Measurements from ENCODE around the gene ALOX5AP.

- TF ChIP-seq CTCF (IDR thresholded peaks at IDR 0.05; ENCODE audit: low read depth, low read length), result no peak
- no peak for TF ChIP-seq MAX (IDR thresholded peaks at IDR 0.05; ENCODE audit: low read depth, low read length)
Measured at GRCh38 chr13:30799356-30799824, 64.0 kb downstream of the ALOX5AP start.

Data from NB4 (cell line).